ENCODE measurements around the gene SFXN3.
"Not testable (repeated sequence)": the region's sequence is repeated elsewhere in the genome, so short reads cannot be mapped to it uniquely, and the experiment has no call there.

SFXN3 gene

GRCh38 chr10:101016814-101017213 lies 14.2 kb upstream of the SFXN3 start:
- DNase-seq, result no peak

GRCh38 chr10:101018118-101018599 lies 12.9 kb upstream of the SFXN3 start:
- peak; percentile 24 for DNase-seq

GRCh38 chr10:101018600-101019439 lies 12.2 kb upstream of the SFXN3 start:
- peak; percentile 68 for DNase-seq

GRCh38 chr10:101019440-101019703 lies 11.7 kb upstream of the SFXN3 start:
- no peak for DNase-seq

- DNase-seq, result no peak
These were observed 10.5 kb upstream of the SFXN3 start for GRCh38 chr10:101020427-101021075.

GRCh38 chr10:101021239-101021638 lies 9.8 kb upstream of the SFXN3 start:
- DNase-seq, result no peak

- no peak for DNase-seq
These were observed 9.3 kb upstream of the SFXN3 start for GRCh38 chr10:101021692-101022251.

- DNase-seq, result no peak
These were observed 7.9 kb upstream of the SFXN3 start for GRCh38 chr10:101022967-101023705.

GRCh38 chr10:101027106-101027720 lies 3.8 kb upstream of the SFXN3 start:
- no peak for DNase-seq

GRCh38 chr10:101028446-101029337 lies 2.3 kb upstream of the SFXN3 start:
- DNase-seq, result no peak

- DNase-seq, result no peak
These were observed 1.3 kb upstream of the SFXN3 start for GRCh38 chr10:101029520-101030295.

- DNase-seq, result no peak
These were observed 422 bp upstream of the SFXN3 start for GRCh38 chr10:101030496-101031127.

- peak; percentile 83 for DNase-seq
These were observed 982 bp downstream of the SFXN3 start for GRCh38 chr10:101031796-101032636.

- peak; percentile 52 for DNase-seq
These were observed 1.7 kb downstream of the SFXN3 start for GRCh38 chr10:101032637-101033224.

GRCh38 chr10:101033276-101033675 lies 2.2 kb downstream of the SFXN3 start:
- no peak for DNase-seq

GRCh38 chr10:101034404-101034803 lies 3.4 kb downstream of the SFXN3 start:
- DNase-seq, result not testable (repeated sequence)

GRCh38 chr10:101035314-101035713 lies 4.3 kb downstream of the SFXN3 start:
- DNase-seq, result no peak

- DNase-seq, result no peak
These were observed 5.1 kb downstream of the SFXN3 start for GRCh38 chr10:101035916-101036702.
